Hematopoietic multipotent progenitor cell treated with erythropoietin and hydrocortisone succinate and interleukin-3 and kit ligand, for 4 days (in vitro differentiated cells): ENCODE data around the gene NRXN3.

Source experiments
- DNase-seq: peaks from one replicate; pipeline ENCODE4 v3.0.0-alpha.2; 2015

NRXN3 gene

DNA sequence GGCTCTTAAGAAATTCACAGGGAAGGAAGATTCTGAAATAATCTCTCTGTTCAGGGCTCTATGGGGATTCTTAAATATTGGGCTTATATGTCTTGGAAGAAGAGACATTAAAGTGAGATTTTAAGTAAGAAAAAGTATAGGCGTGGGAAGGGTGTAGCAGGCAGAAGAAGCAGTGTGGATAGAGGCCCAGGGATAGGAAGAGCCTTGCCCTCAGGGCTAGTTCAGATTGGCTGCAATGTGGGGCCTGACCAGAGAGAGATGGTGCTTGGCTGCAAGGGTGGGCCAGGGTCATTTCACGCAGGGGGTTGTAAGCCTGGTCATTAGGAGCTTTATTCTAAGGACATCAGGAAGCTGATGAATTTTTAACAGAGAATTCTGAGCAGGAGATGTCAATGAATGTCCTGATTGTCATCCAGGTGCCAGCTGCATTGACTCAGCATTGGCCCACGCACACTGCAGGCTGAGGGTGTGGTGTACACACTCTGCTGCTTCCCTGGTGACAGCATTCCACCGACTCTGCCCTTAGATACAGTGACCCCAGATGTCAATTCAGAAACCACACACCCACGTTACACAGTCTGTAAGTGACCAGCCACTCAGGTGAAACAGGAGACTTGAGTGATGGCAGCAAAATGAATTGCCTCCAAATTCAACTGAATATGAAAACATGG is 582.5 kb downstream of the NRXN3 start:
- DNase-seq = no peak

DNA sequence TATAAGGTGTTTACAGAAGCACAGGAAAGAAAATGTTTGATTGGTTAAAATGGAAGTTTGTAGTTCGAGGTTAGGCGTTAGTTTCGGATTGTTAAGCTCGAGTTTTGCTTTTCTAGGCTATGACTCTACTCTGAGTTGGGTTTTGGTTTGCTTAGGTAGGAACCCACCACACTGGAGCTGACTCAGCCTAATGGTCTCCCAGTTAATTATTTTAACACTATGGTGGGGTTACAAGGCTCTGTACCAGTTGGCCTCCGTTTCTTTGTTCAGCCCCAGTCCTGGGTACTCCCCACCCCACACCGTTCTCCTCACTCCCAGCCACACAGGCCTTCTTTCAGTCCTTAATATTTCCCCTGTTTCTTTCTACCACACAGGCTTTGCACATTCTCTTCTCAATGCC is 583.9 kb downstream of the NRXN3 start:
- DNase-seq = no peak

DNA sequence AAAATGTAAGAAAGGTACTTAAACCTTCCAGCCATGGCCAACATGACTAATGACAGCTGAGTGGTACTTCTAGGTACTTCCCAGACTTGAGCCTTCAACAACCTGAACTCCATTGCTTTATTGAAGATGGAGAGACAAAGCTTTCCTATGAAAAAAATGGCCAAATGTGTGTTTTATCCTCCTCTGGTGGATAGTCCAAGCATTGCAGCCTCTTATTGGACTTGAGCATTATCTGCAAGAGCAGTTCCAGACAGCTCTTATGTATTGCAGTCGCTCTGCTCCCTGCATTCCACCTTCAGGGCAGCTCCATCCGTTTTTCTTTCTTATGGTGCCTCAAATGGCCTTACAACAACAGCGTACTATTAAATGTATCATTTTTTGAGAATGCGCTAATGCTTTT is 588.2 kb downstream of the NRXN3 start:
- DNase-seq = peak; percentile 48

DNA sequence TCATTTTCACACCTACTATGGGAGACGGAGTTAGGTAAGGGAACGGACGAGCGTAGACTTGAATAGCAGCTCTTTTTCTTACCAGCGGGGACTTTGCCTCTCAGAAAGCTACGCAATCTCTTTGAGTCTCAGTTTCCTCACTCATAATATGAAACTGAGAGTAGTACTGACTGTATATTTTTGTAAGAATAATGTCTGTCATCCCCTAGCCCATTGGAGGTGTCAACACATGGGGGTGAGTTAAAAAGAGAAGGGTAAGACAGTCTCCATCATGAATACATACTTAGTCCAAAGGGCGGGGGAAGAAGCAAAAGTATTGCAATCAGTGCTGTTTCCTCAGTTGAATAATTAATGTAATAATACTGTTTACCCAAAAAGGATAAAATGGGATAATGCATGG is 592.2 kb downstream of the NRXN3 start:
- no peak for DNase-seq

DNA sequence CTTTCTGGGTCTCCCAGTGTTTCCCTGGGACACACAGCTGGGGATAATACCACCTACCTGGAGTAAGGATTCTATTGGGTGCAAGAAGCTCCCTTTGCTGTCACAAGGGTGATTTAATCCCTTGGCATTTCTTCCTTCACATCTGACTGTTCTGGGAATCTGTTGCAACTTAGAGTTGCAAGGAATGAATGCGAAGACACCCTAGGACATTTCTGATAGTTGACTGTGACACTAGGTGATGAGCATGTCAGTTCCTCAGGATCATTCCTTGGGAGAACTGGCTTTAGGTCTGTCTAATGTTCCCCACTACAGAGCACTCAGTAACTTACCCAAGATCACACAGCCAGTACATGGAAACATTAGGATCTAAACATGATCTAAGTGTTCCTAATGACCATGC is 593.6 kb downstream of the NRXN3 start:
- no peak for DNase-seq

DNA sequence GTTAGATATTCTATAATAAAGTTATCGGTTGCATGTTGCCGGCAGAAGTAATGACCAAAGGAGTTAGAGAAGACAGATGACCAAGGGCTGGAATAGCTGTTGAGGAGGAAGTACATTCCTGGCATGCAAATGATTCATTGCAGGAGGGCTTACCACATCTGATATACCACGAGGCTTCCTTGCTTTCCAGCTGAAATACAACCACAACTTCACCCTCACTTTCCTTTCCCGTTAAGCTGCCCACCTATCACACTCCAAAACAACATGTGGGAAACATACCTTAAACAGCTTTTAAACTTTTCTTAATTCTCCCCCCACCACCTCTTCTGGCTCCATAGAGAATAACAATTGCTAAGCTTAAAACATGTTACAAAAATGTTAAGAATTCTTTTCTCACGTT is 594.1 kb downstream of the NRXN3 start:
- DNase-seq = no peak

DNA sequence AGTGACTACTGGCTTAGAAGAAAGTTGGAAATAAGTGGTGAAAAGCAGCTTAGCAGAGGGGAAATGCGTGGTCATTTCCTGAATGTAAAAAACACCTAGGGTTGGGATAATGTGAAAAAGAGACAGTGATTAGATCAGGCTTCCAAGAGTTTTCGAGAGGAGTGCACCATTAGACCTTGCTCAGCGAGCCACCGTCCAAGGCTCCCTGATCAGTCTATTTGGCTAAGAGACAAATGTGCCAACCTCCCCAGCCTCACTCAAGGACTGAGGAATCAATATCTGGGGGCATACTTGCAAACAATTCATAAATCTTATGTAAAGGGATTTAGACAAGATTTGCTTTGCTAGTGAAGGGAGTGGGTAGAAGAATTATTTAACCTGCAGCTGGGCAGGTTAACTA is 594.5 kb downstream of the NRXN3 start:
- DNase-seq = no peak

DNA sequence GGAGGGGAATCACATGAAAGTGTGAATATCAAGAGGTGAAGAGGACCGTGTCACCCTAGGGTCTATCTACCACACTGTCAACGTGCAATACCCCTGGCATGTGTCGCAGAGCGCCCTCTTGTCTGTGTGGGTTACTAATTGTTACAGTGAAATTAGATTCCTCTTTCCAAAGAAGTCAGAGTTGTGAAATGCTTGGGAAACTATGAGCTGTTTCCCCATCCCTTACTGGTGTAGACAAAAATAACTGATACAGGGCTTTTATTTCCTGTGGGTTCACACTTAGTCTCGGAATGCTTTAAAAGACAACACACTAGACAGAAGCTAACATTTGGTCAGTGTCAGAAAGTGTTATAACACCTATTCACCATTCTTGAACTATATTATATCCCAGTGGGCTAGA is 597.3 kb downstream of the NRXN3 start:
- no peak for DNase-seq

DNA sequence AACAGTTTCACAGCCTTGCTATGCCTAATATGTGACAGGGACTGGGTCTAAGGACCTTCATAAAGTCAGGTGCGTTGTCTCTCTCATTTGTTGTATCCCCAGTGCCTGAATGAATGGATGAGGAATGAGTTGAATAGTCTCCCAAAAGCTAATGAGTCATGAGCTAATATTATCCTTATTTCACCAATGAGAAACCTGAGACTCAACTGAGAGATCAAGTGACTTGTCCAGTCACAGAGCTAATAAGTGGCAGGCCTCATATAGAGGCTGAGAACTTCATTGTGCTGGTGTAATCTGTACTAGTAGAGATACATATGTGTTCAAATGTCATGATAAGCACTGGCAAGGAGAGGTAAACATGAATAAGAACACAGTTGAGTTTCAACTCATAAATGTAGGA is 612.4 kb downstream of the NRXN3 start:
- DNase-seq = no peak

DNA sequence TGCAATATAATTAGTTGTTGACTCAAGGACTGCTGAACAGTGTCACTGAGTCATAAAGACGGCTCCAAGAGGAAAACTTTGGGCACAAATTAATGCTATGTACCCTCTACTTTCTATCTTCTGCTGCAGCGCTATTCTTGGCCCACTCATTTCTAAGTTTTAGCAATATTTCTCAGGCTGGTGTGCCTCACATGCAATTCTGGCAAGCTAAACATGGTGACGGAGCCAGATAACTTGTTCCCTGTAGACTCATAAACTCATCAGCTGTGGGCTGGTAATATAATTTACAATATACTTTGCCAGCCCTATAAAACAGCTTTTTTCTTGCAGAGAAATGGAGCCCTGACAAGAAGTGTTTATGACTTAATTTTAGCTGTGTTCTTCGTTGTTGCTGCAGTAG is 615.1 kb downstream of the NRXN3 start:
- no peak for DNase-seq

DNA sequence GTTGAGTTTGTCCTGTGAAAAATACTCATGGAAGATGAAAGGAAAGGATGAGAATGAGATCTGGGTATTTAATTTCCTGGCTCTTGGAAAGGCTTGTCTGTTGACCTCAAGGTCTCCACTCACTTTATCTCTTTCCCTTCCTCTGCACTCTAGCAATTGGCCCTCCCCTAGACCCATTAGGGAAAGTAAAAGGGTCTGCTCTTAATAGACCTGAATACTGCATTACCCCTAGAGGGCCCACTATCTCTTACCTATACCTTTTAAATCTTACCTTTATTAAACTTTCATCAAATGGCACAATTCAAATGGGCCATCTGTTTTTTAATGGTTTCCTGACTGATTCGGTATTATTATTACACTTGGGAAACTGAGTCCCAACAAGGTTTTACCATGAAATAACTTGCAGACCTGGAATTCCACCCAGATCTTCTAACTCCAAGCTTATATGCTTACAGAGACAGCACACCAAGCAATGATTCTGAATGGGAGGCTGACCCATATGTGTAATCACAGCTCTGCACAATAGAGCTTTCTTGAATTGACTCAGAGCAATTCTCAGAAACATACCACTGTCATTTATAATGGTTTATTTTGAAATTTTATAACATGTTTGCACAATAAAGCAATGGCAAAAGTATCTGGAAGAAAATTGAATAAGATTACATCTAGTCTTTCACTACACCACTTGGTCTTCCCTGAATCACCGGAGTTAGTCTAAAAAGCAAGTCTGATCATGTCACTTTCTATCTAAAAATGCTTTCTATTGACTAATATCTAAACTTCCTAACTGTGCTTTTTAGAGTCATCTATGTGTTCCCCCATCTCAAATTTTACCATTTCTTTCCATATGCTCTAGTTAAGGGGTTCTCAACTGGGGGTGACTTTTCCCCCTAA is 618.5 kb downstream of the NRXN3 start:
- no peak for DNase-seq

DNA sequence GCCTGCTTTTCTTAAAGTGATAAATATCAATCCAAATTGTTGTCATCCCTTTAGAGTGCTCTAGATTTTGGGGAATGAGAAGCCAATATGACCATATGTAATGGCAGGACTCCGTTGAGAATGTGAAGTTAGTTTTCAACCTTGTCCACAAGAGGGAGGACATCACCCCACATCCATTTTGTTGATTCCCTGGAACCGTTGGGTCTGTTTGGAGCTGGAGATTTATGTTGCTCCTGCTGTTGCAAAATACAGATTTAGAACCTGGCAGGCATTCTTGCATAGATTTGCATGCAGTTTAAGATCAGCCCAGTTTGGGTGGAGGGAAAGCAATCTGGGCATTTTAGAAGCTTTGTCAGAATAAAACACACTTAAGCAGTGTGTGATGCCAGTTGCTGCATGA is 620.1 kb downstream of the NRXN3 start:
- DNase-seq = peak; percentile 2

DNA sequence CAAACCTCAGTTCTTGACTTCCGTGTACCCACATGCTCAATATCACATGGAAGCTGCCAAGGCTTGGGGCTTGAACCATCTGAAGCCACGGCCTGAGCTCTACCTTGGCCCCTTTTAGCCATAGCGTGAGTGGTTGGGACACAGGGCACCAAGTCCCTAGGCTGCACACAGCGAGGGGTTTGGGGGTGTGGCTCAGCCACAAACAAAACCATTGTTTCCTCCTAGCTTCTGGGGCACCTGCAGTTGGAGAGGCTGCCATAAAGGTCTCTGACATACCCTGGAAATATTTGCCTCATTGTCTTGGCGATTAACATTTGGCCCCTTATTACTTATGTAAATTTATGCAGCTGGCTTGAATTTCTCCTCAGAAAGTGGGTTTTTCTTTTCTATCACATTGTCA is 628.6 kb downstream of the NRXN3 start:
- DNase-seq = no peak

DNA sequence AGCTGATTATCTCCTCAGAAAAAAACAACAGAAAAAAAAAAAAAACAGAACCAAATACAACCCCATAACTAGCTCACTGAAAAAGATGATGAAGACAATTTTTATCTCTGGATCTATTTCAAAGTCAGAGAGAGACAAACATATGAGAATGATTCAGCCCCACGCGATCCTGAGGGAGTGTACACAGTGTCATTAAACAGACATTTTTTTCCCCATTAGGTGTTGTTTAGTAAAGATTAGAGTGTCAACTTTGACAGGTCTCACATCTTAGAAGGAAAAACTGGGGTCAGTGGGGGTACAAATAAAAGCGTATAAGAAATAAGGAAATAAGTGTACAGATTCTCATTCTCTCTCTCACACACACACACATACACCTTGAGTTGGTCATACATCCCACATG is 635.4 kb downstream of the NRXN3 start:
- no peak for DNase-seq

DNA sequence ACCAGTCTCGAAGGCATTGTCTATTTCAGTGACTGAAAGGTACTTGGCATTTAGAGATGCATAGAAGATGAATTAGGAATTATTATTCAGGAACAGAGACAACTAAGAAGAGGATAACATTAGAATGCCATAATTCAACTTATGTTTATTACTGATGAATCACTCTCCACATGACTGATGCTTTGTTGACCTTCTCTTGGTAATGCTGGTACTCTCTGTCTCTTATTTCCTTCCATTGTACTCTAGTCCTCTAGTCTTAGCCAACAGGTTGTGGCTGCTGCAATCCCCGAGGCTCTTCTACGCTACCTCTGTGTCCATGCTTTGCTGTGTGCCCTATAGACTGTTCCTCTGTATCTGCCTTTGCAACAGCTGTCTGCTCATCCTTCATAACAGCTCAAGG is 652.9 kb downstream of the NRXN3 start:
- no peak for DNase-seq

DNA sequence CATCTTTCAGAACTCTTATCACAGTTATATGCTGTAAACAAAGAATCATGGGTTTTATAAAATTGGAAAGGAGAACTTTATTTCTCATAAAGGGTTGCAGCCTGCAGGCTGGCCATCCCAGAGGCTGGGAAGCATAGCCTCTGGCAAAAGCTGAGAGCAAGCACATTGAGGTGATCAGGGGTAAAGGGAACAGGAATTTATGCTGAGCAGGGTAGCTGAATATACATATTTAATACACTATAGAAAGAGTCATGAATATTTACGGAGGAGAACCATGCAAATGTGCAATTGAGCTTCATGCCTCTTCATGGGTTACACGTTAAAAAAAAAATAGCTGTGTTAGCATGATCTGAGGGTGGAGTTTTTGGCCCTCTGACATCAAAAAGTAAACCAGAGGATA is 653.3 kb downstream of the NRXN3 start:
- DNase-seq = no peak

DNA sequence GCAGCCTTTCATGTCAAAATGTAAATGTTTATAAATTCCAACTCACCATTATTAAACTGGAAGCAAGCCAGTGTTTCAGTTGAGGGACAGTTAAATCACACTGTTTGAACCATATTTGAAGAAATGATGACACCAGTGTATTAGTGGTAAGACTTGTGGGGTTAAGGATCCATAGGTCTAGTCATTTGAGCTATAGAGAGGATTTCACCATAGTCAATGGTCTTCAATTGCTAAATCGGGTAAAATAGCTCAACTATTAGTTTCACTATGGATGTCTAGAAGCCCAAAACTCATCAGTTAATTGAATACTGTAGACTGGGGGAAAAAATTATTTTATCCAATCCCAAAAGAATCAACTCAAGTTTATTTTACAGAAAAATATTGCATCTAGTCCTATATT is 659.1 kb downstream of the NRXN3 start:
- no peak for DNase-seq

DNA sequence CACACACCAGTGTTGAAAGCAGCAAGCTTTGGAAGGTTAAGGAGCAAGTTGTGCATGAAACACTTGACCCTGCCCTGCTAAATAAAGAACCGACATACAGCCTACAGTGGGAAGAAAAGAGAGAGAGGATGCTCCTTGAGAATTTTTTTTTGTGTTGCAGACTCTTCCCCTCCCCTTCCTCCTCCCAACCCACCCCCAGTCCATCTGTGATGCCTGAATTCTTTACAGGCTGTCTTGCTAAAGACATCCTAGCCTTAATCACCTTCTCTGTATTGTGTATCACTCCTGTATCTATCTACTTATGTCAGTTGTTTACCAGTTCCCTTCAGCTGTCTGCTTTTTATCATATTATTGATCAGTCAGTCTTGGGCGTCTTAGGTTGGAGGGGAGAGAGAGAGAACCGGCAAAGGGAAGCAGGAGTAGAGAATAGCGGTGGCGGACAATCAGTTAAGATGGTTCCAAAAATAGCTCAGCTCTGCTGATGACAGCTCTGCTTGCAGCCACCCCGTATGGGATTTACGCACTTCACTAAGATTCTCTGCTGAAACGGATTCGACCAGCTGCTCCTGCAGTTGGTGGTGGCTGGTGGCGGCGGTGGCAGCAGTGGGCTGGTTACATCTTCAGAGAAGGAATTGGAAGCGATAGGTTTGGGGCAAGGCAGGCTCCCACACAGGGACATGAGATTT is 664.7 kb downstream of the NRXN3 start:
- DNase-seq = no peak

DNA sequence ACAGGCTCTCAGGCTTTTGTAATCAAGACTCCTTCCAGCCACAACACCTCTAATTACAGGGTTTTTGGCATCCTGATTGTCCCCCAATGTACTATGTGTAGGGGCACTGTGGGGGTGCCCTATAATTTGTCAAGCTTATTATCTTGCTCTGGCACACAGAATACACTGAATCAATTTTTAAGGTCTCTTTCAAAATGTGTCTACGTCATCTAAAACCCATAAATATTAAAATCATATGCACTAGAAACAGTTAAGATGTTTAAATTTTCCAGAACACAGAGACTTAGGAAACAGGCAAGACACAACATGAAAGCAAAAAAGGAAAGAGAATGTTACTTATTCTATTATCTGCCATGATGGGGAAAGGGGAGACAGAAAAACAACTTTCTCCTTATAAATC is 665.7 kb downstream of the NRXN3 start:
- no peak for DNase-seq

DNA sequence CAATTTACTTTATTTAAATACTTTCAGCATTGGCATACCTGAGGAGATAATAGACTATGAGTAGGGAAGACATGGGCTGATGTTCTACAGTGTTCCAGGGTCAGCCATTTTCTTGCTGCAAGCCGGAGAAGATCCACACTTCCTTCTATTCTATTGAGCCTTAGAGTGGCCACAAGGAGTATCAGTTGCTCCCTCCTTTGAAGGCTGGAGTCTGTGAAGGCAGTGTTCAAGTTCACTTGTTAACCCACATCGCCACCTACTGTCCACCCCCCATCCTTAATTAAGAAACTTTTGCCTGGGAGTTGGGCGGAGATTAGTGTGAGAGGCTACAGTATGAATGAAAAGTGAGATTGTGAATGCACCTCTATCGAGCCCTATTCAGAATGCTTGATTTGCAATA is 666.6 kb downstream of the NRXN3 start:
- DNase-seq = peak; percentile 79

DNA sequence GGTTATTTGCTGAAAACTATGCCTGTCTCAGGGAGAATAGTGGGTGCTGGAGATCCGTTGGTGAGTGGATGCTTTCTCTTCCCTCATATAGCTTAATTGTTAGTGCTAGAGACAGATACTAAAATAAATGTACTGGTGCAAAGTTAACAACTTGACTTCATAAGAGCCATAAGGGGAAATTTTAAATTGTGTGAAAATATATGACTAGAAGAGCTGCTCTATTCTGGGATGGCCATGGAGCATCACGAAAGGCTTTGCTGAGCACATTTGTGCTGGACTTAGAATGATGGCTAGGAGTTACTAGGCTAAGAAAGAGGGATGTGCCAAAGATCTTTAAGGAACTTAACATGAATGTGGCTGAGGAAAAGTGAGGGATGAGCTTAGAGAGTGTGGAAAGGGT is 668.8 kb downstream of the NRXN3 start:
- DNase-seq = no peak

DNA sequence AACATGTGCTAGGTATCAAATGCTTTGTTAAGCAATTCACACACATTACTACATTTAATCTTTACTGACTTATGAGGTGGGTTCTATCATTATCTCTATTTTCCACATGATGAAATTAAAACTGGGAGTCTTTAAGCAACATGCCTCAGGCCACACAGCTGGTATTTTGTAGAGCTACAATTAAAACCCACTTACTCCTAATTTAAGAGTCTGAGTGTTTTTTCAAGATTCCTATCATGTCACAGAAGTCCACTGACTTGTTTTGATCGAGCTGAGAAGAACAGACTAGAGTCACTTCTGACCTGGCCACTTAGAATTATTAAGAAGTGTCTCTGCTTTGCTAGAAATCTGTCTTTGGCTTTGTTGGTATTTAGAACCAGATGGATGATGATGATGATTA is 670.7 kb downstream of the NRXN3 start:
- no peak for DNase-seq

DNA sequence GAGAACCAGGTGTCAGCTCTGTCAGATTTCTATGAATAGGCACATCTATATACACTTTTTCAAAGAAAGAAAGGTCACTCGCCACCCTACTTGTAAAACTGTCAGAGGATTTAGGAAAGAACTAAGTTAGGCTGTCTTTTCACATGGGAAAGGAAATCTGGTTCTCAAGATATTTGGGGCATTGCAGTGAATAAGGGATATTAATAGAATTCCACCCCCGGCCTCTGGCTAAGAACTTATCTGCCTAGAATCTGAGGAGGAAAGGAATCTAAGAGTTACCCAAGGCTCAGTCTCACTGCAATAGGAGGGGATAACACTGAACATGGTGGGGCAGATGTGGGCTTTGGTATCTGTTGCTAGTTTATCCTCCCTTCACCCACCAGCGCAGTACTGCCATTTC is 677.6 kb downstream of the NRXN3 start:
- DNase-seq = no peak

DNA sequence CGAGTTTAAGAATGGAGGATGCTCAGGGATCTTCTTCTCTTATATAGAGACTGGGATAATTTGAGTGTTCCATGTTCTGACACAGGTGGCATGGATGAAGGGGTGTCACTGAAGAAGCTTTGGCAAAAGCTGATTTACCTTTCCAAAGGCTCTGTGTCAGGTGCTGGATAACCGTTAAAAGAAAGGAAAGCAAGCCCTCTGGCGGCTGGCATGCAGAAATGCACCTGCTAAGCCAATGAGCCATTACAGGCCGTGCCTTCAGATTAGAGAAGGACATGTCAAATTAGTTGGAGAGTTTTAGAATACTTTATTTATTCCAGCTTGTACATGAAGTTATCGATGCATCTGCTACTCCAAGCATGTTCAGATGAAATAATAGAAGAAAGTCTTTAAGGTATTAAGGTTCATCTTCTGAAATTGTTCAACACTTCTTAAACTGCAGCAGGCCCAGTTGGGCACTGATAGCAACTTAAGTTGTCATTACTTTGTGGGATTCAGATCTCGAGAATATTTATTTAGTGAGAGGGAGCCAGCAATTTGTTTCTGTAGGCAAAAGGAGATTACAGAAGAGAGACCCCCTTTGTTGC is 678.2 kb downstream of the NRXN3 start:
- peak; percentile 57 for DNase-seq
